ENCODE data around the gene SCAMP5.
A peak's percentile ranks its signal among the peaks of the same experiment; 100 is the strongest.

Gene SCAMP5

GRCh38 chr15:74995182-74995778 lies at the start of gene SCAMP5:
SCAMP5 (plus strand) TSS chr15:74995563; CDS start chr15:75011840, 16,277 bp downstream.
- peak; percentile 47 to 78 for DNase-seq

- DNase-seq, result peak; percentile 55 to 77
Observed at GRCh38 chr15:74950078-74950908, 45.1 kb upstream of the SCAMP5 start.

GRCh38 chr15:74951006-74951405 lies 44.4 kb upstream of the SCAMP5 start:
- DNase-seq, result no peak

- no peak for DNase-seq
Observed at GRCh38 chr15:74954515-74954914, 40.8 kb upstream of the SCAMP5 start.

- no peak for DNase-seq
Observed at GRCh38 chr15:74955017-74955416, 40.3 kb upstream of the SCAMP5 start.

- peak; percentile 52 to 85 for DNase-seq
Observed at GRCh38 chr15:74955796-74956647, 39.3 kb upstream of the SCAMP5 start.

GRCh38 chr15:74956648-74957475 lies 38.5 kb upstream of the SCAMP5 start, which contains the start of gene RPP25:
RPP25 (minus strand) TSS chr15:74956772; CDS start chr15:74956583, 189 bp downstream.
- DNase-seq, result peak; percentile 89 to 93

GRCh38 chr15:74957476-74958035 lies 37.8 kb upstream of the SCAMP5 start:
- peak in 1 of 2 experiments; percentile 65 for DNase-seq

GRCh38 chr15:74958320-74958907 lies 36.9 kb upstream of the SCAMP5 start:
- no peak for DNase-seq

GRCh38 chr15:74958908-74959585 lies 36.3 kb upstream of the SCAMP5 start:
- no peak for DNase-seq

- DNase-seq, result no peak
Observed at GRCh38 chr15:74959586-74959939, 35.8 kb upstream of the SCAMP5 start.

- DNase-seq, result no peak
Observed at GRCh38 chr15:74960286-74960685, 35.1 kb upstream of the SCAMP5 start.

GRCh38 chr15:74960995-74961588 lies 34.3 kb upstream of the SCAMP5 start:
- no peak for DNase-seq

- no peak for DNase-seq
Observed at GRCh38 chr15:74961616-74962015, 33.7 kb upstream of the SCAMP5 start.

- no peak for DNase-seq
Observed at GRCh38 chr15:74962219-74962618, 33.1 kb upstream of the SCAMP5 start.

GRCh38 chr15:74962671-74963070 lies 32.7 kb upstream of the SCAMP5 start:
- DNase-seq, result no peak

GRCh38 chr15:74963213-74963612 lies 32.1 kb upstream of the SCAMP5 start:
- no peak for DNase-seq

GRCh38 chr15:74964794-74965193 lies 30.6 kb upstream of the SCAMP5 start:
- peak in 1 of 2 experiments; percentile 52 for DNase-seq

GRCh38 chr15:74967670-74968069 lies 27.7 kb upstream of the SCAMP5 start:
- DNase-seq, result no peak

- no peak for DNase-seq
Observed at GRCh38 chr15:74976159-74976558, 19.2 kb upstream of the SCAMP5 start.

- DNase-seq, result no peak
Observed at GRCh38 chr15:74977599-74977998, 17.8 kb upstream of the SCAMP5 start.

Measured in SW 1271 (cell line).